Neural cell (in vitro differentiated cells): ENCODE measurements around the gene SPATA12.

Experiments
- CTCF ChIP-seq: fragments of 450-650 bp; IDR thresholded peaks from 2 replicates; pipeline ENCODE4 v1.5.1; 2014; ENCODE audit warnings: antibody characterized with exemption, mild to moderate bottlenecking, moderate library complexity; ENCODE audit not compliant: poor library complexity, severe bottlenecking
- EP300 ChIP-seq: fragments of 450-650 bp; conservative IDR thresholded peaks from 2 replicates; pipeline ENCODE4 v1.6.1; 2014; ENCODE audit warnings: antibody characterized with exemption, mild to moderate bottlenecking, moderate library complexity; ENCODE audit not compliant: poor library complexity, severe bottlenecking
- POLR2AphosphoS5 ChIP-seq: IDR thresholded peaks from 2 replicates; pipeline ENCODE4 v1.6.1; 2012
- TF ChIP-seq, protein P1 (sequence below): IDR thresholded peaks from 2 replicates; pipeline ENCODE4 v1.6.1; 2012; ENCODE audit warnings: borderline replicate concordance

GRCh38 chr3:57057351-57057750 lies 3.1 kb upstream of the SPATA12 start:
- no peak for TF ChIP-seq POLR2AphosphoS5
- TF ChIP-seq CTCF = no peak
- TF ChIP-seq, protein P1, sequence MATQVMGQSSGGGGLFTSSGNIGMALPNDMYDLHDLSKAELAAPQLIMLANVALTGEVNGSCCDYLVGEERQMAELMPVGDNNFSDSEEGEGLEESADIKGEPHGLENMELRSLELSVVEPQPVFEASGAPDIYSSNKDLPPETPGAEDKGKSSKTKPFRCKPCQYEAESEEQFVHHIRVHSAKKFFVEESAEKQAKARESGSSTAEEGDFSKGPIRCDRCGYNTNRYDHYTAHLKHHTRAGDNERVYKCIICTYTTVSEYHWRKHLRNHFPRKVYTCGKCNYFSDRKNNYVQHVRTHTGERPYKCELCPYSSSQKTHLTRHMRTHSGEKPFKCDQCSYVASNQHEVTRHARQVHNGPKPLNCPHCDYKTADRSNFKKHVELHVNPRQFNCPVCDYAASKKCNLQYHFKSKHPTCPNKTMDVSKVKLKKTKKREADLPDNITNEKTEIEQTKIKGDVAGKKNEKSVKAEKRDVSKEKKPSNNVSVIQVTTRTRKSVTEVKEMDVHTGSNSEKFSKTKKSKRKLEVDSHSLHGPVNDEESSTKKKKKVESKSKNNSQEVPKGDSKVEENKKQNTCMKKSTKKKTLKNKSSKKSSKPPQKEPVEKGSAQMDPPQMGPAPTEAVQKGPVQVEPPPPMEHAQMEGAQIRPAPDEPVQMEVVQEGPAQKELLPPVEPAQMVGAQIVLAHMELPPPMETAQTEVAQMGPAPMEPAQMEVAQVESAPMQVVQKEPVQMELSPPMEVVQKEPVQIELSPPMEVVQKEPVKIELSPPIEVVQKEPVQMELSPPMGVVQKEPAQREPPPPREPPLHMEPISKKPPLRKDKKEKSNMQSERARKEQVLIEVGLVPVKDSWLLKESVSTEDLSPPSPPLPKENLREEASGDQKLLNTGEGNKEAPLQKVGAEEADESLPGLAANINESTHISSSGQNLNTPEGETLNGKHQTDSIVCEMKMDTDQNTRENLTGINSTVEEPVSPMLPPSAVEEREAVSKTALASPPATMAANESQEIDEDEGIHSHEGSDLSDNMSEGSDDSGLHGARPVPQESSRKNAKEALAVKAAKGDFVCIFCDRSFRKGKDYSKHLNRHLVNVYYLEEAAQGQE = no peak
- no peak for TF ChIP-seq EP300
